HepG2 (cell line): Measurements from ENCODE around the gene IFT80. TPM values are rescaled to one million over a fixed set of nuclear protein-coding genes. Genes with fewer than 3 reads are reported as not detected.
A peak's percentile ranks its signal among the peaks of the same experiment; 100 is the strongest.

ENCODE experiments used
- ATAC-seq: fragments of 200-7000 bp; cut with Tn5 transposase; 3 replicates; pipeline ENCODE4 v1.9.1; 2020; ENCODE audit warnings: mild to moderate bottlenecking, moderate library complexity
- BruUV-seq: library from RNA; stranded (reverse); fragments of 400-500 nt; replicated peaks from 2 replicates; lab custom pipeline; 2021; lab: Mats Ljungman, UMichigan
- CTCF ChIA-PET: fragments of 300-600 bp; formaldehyde crosslinking; extraction: SDS; loops from one replicate; lab custom pipeline; 2021; ENCODE audit warnings: low total read pairs, inconsistent platforms, low intra/inter-chr PET ratio; lab: Yijun Ruan, JAX
- POLR2A ChIA-PET: fragments of 350-600 bp; sonication (Branson Sonifier 250); formaldehyde crosslinking; loops from one replicate; lab custom pipeline; 2020; ENCODE audit warnings: antibody characterized with exemption, inconsistent platforms; lab: Yijun Ruan, JAX
- DNase-seq: peaks from one replicate; pipeline ENCODE4 v3.0.0-alpha.2; 2015; ENCODE audit warnings: low spot score
- FAIRE-seq: peaks from 3 replicates; lab custom pipeline; 2011; peaks lifted over from hg19 to GRCh38; lab: Jason Lieb, UNC
- H2AFZ ChIP-seq: one replicate; pipeline ENCODE4 v1.6.1; 2011; ENCODE audit warnings: low read length, inconsistent platforms
- H3K27ac ChIP-seq: fragments of 300-600 bp; 3 replicates; pipeline ENCODE4 v1.8.0; 2011; ENCODE audit warnings: mixed run types, mild to moderate bottlenecking, mixed read lengths, low read length, inconsistent platforms; ENCODE audit not compliant: insufficient read depth; ENCODE audit errors: extremely low read length
- H3K27me3 ChIP-seq, 2 experiments: fragments of 200-600 bp in 1 of 2; 2 replicates in 1 of 2; 3 replicates in 1 of 2; pipeline versions ENCODE4 v1.6.0 to v1.8.0; 2011; ENCODE audit warnings: low read length in 2 of 2, mild to moderate bottlenecking in 2 of 2, moderate library complexity in 2 of 2, inconsistent platforms in 1 of 2; ENCODE audit not compliant: insufficient read depth in 2 of 2, control insufficient read depth in 1 of 2
- H3K36me3 ChIP-seq, 2 experiments: fragments of 200-600 bp in 1 of 2; replicated peaks in 1 of 2; 2 replicates in 1 of 2; 3 replicates in 1 of 2; pipeline versions ENCODE4 v1.5.1 to v1.8.0; 2011; ENCODE audit warnings: low read length in 2 of 2, inconsistent platforms in 1 of 2; ENCODE audit not compliant: insufficient read depth in 2 of 2, control insufficient read depth in 1 of 2
- H3K4me1 ChIP-seq: 2 replicates; pipeline ENCODE4 v1.5.1; 2012; ENCODE audit warnings: low read length, inconsistent platforms; ENCODE audit not compliant: insufficient read depth
- H3K4me2 ChIP-seq: 2 replicates; pipeline ENCODE4 v1.6.0; 2011; ENCODE audit warnings: low read depth, low read length, inconsistent platforms
- H3K4me3 ChIP-seq, 3 experiments: fragments of 200-600 bp in 1 of 3; sonication (generic), shearing (Covaris generic) in 1 of 3; replicated peaks in 1 of 3; 2 replicates each; pipeline ENCODE4 v1.5.1; 2011 to 2016; ENCODE audit warnings: low read length in 3 of 3, inconsistent platforms in 2 of 3, low read depth in 2 of 3, mild to moderate bottlenecking in 2 of 3, control low read depth in 1 of 3, mixed read lengths in 1 of 3; ENCODE audit not compliant: insufficient read depth in 1 of 3
- H3K79me2 ChIP-seq: one replicate; pipeline ENCODE4 v1.6.1; 2011; ENCODE audit warnings: low read length, inconsistent platforms; ENCODE audit not compliant: insufficient read depth
- H3K9ac ChIP-seq: 2 replicates; pipeline ENCODE4 v1.6.0; 2011; ENCODE audit warnings: mild to moderate bottlenecking, low read depth, low read length, inconsistent platforms; ENCODE audit not compliant: insufficient read depth
- H3K9me3 ChIP-seq: 2 replicates; pipeline ENCODE4 v1.5.1; 2012; ENCODE audit warnings: mild to moderate bottlenecking, low read length
- H4K20me1 ChIP-seq: 2 replicates; pipeline ENCODE4 v1.6.0; 2011; ENCODE audit warnings: inconsistent platforms, mild to moderate bottlenecking, low read length, moderate library complexity; ENCODE audit not compliant: insufficient read depth
- ATF7 ChIP-seq, 2 experiments: fragments of 450-650 bp in 1 of 2; sonication (generic) in 1 of 2; formaldehyde crosslinking in 1 of 2; IDR thresholded peaks; 2 replicates each; pipeline versions ENCODE4 v1.4.0 to v1.6.1; 2016 to 2020; ENCODE audit warnings: antibody characterized with exemption in 1 of 2, mild to moderate bottlenecking in 1 of 2, missing genetic modification reagents in 1 of 2
- FOXP4 ChIP-seq: sonication (generic); formaldehyde crosslinking; IDR thresholded peaks from 2 replicates; pipeline ENCODE4 v1.4.0; 2020; ENCODE audit warnings: missing genetic modification reagents
- ISL2 ChIP-seq: sonication (generic); formaldehyde crosslinking; IDR thresholded peaks from 2 replicates; pipeline ENCODE4 v1.5.0; 2020; ENCODE audit warnings: missing genetic modification reagents
- MXD4 ChIP-seq: IDR thresholded peaks from 2 replicates; pipeline ENCODE4 v1.6.1; 2016; ENCODE audit warnings: mild to moderate bottlenecking, missing biosample characterization, missing genetic modification reagents
- NFE2L2 ChIP-seq: fragments of 150-350 bp; IDR thresholded peaks from 2 replicates; pipeline ENCODE4 v1.6.1; 2014; ENCODE audit warnings: low read length
- SOX5 ChIP-seq: IDR thresholded peaks from 2 replicates; pipeline ENCODE4 v1.6.1; 2016; ENCODE audit warnings: borderline replicate concordance
- SOX6 ChIP-seq, 2 experiments: fragments of 450-650 bp in 1 of 2; sonication (generic) in 1 of 2; formaldehyde crosslinking in 1 of 2; IDR thresholded peaks; 2 replicates each; pipeline versions ENCODE4 v1.4.0 to v1.6.1; 2017 to 2020; ENCODE audit warnings: antibody characterized with exemption in 1 of 2, mild to moderate bottlenecking in 1 of 2, missing genetic modification reagents in 1 of 2
- TCF7L2 ChIP-seq: IDR thresholded peaks from 2 replicates; pipeline ENCODE4 v1.6.1; 2011; ENCODE audit warnings: mild to moderate bottlenecking, low read depth, low read length, moderate library complexity
- ZNF496 ChIP-seq: sonication (generic); formaldehyde crosslinking; IDR thresholded peaks from 2 replicates; pipeline ENCODE4 v1.8.1; 2023; ENCODE audit warnings: mild to moderate bottlenecking, moderate library complexity, missing genetic modification reagents; ENCODE audit not compliant: insufficient replicate concordance
- in situ Hi-C: cut with HindIII; loops from 2 replicates; pipeline ENCODE4 v1.10.0; 2017; ENCODE audit warnings: low pct_unique_long_range_greater_than_20kb; ENCODE audit not compliant: extremely low pct_ligation_motif_present
- intact Hi-C: fragments of 100-400 bp; cut with micrococcal nuclease; formaldehyde crosslinking; loops from one replicate; pipeline ENCODE4 v1.10.0; 2022; ENCODE audit not compliant: unreplicated experiment
- polyA plus RNA-seq, 8 experiments: library from polyadenylated mRNA; depleted of rRNA in 3 of 8; stranded (reverse) in 7 of 8; unstranded in 1 of 8; fragments of >200 nt; fragmentation: Illumina TruSeq in 4 of 8; extraction: Trizol in 4 of 8; gene quantifications; 2 replicates each; pipeline versions ENCODE4 v1.2.1 to v1.2.3, GENCODE V29; 2011 to 2016; ENCODE audit warnings: low read depth in 4 of 8, missing spikeins in 1 of 8, mixed read lengths in 1 of 8; ENCODE audit not compliant: insufficient read depth in 1 of 8
- total RNA-seq, 5 experiments: library from RNA; depleted of rRNA; stranded (reverse); fragments of >200 nt; fragmentation: Illumina TruSeq; extraction: Trizol; gene quantifications; 2 replicates each; pipeline ENCODE4 v1.2.3, GENCODE V29; 2016; ENCODE audit warnings: low read depth in 1 of 5

IFT80 gene
- total and polyA plus RNA-seq, 2 of the 13 experiments (the other 11 are each of a cell fraction or from before 2014, with no cell fraction given), result 11.4 to 15.7 TPM

DNA sequence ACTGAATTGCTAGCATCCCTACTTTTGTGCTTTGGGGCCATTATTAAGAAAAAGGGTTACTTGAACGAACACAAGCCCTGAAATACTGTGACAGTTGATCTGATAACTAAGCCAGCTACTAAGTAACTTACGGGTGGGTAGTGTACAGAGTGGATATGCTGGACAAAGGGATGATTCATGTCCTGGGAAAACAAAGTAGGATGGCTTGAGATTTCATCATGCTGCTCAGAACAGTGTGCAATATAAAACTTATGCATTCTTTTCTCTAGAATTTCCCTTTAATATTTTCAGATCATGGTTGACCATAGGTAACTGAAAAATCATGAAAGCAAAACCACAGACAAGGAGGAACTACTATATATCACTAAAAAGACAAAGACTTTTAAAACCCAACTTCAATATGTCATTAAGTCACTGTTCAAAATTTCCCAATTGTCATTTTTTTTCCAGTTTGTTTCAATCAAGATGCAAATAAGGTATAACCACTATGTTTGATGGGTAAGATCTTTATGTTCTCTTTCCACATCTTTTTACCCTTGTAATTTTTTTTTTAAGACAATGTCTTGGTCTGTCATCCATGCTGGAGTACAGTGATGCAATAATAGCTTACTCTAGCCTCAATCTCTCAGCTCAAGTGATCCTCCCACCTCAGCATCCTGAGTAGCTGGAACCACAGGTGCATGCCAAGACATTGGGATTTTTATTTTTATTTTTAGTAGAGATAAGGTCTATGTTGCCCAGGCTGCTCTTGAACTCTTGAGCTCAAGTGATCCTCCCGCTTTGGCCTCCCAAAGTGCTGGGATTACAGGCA, 67.7 kb downstream of the IFT80 start (continued):
- 0 out of 2 replicates have a peak, but pooled peaks have one; percentile 10 for TF ChIP-seq ATF7 (IDR thresholded peaks at IDR 0.05)
- no peak for TF ChIP-seq ATF7 (CRISPR knock-in tag; IDR thresholded peaks at IDR 0.05)
- 0 out of 2 replicates have a peak, but pooled peaks have one; percentile 43 for TF ChIP-seq ISL2 (CRISPR knock-in tag)
- TF ChIP-seq ZNF496, result no peak
- 0 out of 2 replicates have a peak, but pooled peaks have one; percentile 22 for TF ChIP-seq FOXP4 (CRISPR knock-in tag)
- TF ChIP-seq SOX6 (IDR thresholded peaks at IDR 0.05), result no peak
- TF ChIP-seq SOX6 (CRISPR knock-in tag; IDR thresholded peaks at IDR 0.05), result peak; percentile 86
- TF ChIP-seq TCF7L2, result no peak
- peak; percentile 81; the same call in 1 of the 2 replicates for TF ChIP-seq SOX5 (CRISPR knock-in tag)

- H3K27ac ChIP-seq, result peak overlapping the region; percentile 36
- H3K4me3 ChIP-seq, result peak overlapping the region in 1 of 3 experiments; percentile 9; a peak in 1 of 6 replicates
Observed at GRCh38 chr3:160330690-160331089, 68.3 kb downstream of the IFT80 start.

More at GRCh38 chr3:160330690-160331089, 68.3 kb downstream of the IFT80 start:
- Histone ChIP-seq H4K20me1 (no peaks in the 10 kb centered on the region), H3K9me3 (no peaks in the 10 kb centered on the region), H3K27me3 (no peaks in the 10 kb centered on the region), H3K79me2 (no peaks in the 10 kb centered on the region), H3K9ac (no peak overlapping the region), H3K4me2 (peak overlapping the region; percentile 37), H2AFZ (no peak overlapping the region), H3K36me3 (no peaks in the 10 kb centered on the region), H3K4me1 (peaks cover 29% of the 10 kb centered on the region)
- peak; percentile 21; the same call in 1 of the 2 replicates for TF ChIP-seq NFE2L2
- no peak for TF ChIP-seq MXD4 (CRISPR knock-in tag)
- POLR2A ChIA-PET, result interaction anchor here (1.0 to 1.6 kb wide), 3 partner anchors 15 to 221 kb away, joined by 4 read pairs; no protein-coding TSS in a partner anchor
- CTCF ChIA-PET, result no interaction called here
- FAIRE-seq (no peak), DNase-seq (no peak), ATAC-seq (peak; percentile 53)
- in situ Hi-C loops, result no loop called here
- intact Hi-C loops, result loop anchor here (2.0 to 5.0 kb wide), 3 partner anchors 40 to 103 kb away; partner anchors contain the start of genes C3orf80, IFT80 and SMC4
- TSS peak; percentile 89 for BruUV-seq
